Hippocampal formation (tissue), 2 donors: ENCODE results near the gene EMCN.
A peak's percentile ranks its signal among the peaks of the same experiment; 100 is the strongest.
"Not testable (repeated sequence)": the region's sequence is repeated elsewhere in the genome, so short reads cannot be mapped to it uniquely, and the experiment has no call there.

Experiments used
- DNase-seq, 2 donors: peaks; one replicate each; lab custom pipeline; 2025; lab: John Stamatoyannopoulos, UW

Gene EMCN

GRCh38 chr4:100492129-100492528, 25.7 kb downstream of the EMCN start:
- no peak for DNase-seq

GRCh38 chr4:100489305-100489704, 28.5 kb downstream of the EMCN start:
- no peak for DNase-seq

- no peak for DNase-seq
These were observed 31.3 kb downstream of the EMCN start for GRCh38 chr4:100486496-100486895.

- no peak for DNase-seq
These were observed 34.0 kb downstream of the EMCN start for GRCh38 chr4:100483796-100484195.

GRCh38 chr4:100479971-100480370, 37.9 kb downstream of the EMCN start:
- DNase-seq = no peak

DNA sequence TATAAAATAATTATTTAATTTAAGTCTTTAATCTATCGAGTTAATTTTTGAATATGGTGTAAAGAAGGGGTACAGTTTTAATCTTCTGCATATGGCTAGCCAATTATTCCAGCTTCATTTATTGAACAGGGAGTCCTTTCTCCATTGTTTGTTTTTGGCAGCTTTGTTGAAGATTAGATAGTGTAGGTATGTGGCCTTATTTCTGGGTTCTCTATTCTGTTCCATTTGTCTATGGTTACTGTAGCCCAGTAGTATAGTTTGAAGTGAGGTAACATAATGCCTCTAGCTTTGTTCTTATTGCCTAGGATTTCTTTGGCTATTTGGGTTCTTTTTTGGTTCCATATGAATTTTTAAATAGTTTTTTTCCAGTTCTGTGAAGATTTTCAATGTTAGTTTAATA, 48.3 kb downstream of the EMCN start:
- no peak for DNase-seq

DNA sequence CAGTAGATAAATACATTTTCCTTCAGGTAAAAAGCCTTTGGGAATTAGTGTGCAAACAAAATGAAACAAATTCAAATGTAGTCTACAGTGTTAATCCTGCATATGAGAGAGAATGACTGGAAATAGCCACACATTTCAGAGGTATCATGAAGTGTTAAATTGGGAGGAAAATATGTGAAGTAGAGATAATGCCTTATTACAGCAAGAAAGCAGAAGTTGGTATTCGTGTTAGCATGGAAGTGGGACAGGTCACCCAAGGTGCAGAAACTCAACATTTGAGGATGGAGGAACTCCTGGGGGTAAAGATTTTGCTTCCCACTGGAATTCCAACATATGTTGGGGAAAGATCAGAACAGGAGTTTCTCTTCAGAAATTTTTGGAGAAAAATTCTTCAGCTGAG, 51.3 kb downstream of the EMCN start:
- DNase-seq = no peak

- no peak for DNase-seq
These were observed 55.8 kb downstream of the EMCN start for GRCh38 chr4:100461807-100462605.

GRCh38 chr4:100450449-100450848, 67.4 kb downstream of the EMCN start:
- no peak for DNase-seq

- DNase-seq = no peak
These were observed 86.4 kb downstream of the EMCN start for GRCh38 chr4:100431416-100431815.

GRCh38 chr4:100430451-100430850, 87.4 kb downstream of the EMCN start:
- no peak for DNase-seq

- DNase-seq = no peak
These were observed 88.2 kb downstream of the EMCN start for GRCh38 chr4:100429616-100430015.

DNA sequence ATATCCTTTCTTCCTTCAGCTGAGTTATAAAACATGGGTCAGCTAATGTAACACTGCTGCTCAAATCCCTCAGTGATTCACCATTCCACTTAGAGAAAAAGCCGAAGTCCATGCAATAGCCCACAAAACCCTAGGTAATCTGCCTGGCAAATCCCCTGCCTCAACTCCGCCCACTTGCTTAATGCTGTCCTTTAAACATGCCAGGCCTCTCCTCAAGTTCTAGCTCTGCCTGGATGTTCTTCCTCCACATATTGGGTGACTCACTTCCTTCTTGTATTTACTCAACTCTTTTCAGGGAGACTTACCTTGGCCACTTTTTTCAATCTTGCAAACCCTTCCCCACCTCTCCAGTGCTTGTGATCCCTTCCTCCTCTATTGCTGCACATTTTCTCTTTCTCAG, 89.8 kb downstream of the EMCN start:
- no peak for DNase-seq

GRCh38 chr4:100424376-100424775, 93.4 kb downstream of the EMCN start:
- no peak for DNase-seq

GRCh38 chr4:100422894-100423293, 94.9 kb downstream of the EMCN start:
- no peak for DNase-seq

- DNase-seq = peak in 1 of 2 donors; percentile 60
These were observed 96.4 kb downstream of the EMCN start for GRCh38 chr4:100421361-100421978.

- no peak for DNase-seq
These were observed 97.3 kb downstream of the EMCN start for GRCh38 chr4:100420571-100420970.

DNA sequence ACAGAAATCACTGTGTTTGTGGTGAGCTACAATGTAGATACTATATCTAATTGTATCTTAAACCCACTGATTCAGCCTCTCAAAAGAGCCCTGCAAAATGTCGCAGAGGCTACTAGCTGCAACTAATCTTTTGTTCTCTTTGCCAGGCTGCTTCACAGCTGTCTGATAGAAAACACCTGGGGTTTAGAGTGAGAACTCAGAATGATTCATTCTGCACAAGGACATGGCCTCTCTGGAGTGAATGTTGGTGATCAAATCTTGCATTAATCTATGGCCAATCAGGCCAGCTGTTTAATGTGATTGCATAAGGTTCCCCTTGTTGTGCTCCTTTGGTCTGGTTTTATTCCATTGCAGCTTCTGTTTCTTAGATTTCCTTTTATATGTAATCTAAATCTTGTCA, 100.3 kb downstream of the EMCN start:
- no peak for DNase-seq

- no peak for DNase-seq
These were observed 103.6 kb downstream of the EMCN start for GRCh38 chr4:100414016-100414790.

- DNase-seq = no peak
These were observed 126.0 kb downstream of the EMCN start for GRCh38 chr4:100391863-100392262.

DNA sequence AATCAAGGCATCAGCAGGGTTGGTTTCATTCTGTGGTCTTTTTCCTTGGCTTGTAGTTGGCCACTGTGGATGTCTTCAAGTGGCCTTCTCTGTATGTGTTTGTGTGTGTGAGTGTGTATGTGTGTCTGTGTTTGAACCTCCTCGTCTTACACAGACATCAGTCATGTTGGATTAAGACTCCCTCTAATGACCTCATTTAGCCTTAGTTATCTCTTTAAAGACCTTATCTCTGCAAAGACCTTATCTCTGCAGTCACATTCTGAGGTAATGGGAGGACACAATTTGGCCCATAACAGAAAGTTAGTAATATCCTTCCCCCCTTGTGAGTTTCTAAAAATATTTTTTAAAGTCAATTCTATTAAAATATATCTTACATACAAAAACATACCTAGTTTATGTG, 126.7 kb downstream of the EMCN start:
- no peak for DNase-seq

DNA sequence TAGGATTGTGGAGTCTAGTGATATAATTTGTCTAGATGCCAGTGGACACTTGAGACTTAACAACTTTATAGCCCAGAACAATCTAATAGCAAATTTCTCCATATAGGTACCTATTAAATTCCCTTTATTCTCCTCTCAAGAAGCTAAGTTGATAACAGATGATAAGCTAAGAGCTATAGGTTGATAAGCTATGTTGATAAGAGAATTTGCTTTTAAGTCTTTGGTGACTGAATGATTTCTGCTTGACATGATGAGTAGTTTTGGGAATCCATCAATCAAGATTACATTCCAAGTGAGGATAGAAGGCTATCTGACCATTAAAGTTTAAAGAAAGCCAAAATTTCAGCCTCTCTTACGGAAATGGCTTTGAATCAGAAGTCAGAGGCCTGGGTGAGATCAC, 131.6 kb downstream of the EMCN start:
- DNase-seq = no peak

DNA sequence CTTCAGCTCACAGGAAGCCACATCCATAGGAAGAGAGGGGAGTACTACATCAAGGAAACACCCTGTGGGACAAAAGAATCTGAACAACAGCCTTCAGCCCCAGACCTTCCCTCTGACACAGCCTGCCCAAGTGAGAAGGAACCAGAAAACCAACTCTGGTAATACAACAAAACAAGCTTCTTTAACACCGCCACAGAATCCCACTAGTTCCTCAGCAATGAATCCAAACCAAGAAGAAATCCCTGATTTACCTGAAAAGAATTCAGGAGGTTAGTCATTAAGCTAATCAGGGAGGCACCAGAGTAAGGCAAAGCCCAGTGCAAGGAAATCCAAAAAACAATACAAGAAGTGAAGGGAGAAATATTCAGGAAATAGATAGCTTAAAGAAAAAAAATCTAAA, 137.4 kb downstream of the EMCN start:
- DNase-seq = not testable (repeated sequence)
